Upper lobe of left lung (tissue), 6 donors: Measurements from ENCODE around the gene SOHLH2. TPM values are rescaled to one million over a fixed set of nuclear protein-coding genes. Genes with fewer than 3 reads are reported as not detected.

Source experiments
- ATAC-seq, 2 donors: fragments of 200-7000 bp; cut with Tn5 transposase; one replicate each; pipeline ENCODE4 v1.9.1; 2022; ENCODE audit warnings: mild to moderate bottlenecking in 2 of 2, moderate library complexity in 2 of 2; ENCODE audit not compliant: low FRiP score in 2 of 2
- DNase-seq, 2 donors: peaks; one replicate each; pipeline ENCODE4 v3.0.0-alpha.2; 2019 to 2020
- H3K27ac ChIP-seq, 4 donors: fragments of 200-600 bp; sonication (generic); one replicate each; pipeline ENCODE4 v1.5.1; 2016 to 2019
- H3K27me3 ChIP-seq, 4 donors: fragments of 200-600 bp; sonication (generic); one replicate each; pipeline ENCODE4 v1.5.1; 2017 to 2019
- H3K36me3 ChIP-seq, 4 donors: fragments of 200-600 bp; sonication (generic); one replicate each; pipeline ENCODE4 v1.5.1; 2016 to 2019
- H3K4me1 ChIP-seq, 4 donors: fragments of 200-600 bp; sonication (generic); one replicate each; pipeline ENCODE4 v1.5.1; 2018 to 2019
- H3K4me3 ChIP-seq, 4 donors: fragments of 200-600 bp; sonication (generic); one replicate each; pipeline ENCODE4 v1.5.1; 2017 to 2019; ENCODE audit warnings: mild to moderate bottlenecking in 2 of 4, moderate library complexity in 1 of 4
- H3K9me3 ChIP-seq, 4 donors: fragments of 200-600 bp; sonication (generic); one replicate each; pipeline ENCODE4 v1.5.1; 2018 to 2019
- CTCF ChIP-seq, 6 experiments: fragments of 450-650 bp in 4 of 6; fragments of 200-600 bp in 2 of 6; sonication (generic) in 2 of 6; IDR thresholded peaks; one replicate each; pipeline ENCODE4 v1.5.1; 2016 to 2019; ENCODE audit warnings: antibody characterized with exemption in 6 of 6
- EP300 ChIP-seq, 4 donors: sonication (generic); formaldehyde crosslinking; IDR thresholded peaks; one replicate each; pipeline ENCODE4 v1.5.1; 2017; ENCODE audit warnings: antibody characterized with exemption in 4 of 4, control low read depth in 2 of 4
- POLR2A ChIP-seq, 4 donors: fragments of 450-650 bp; IDR thresholded peaks; one replicate each; pipeline ENCODE4 v1.5.1; 2016 to 2017; ENCODE audit warnings: antibody characterized with exemption in 4 of 4, mild to moderate bottlenecking in 2 of 4
- POLR2AphosphoS5 ChIP-seq, 2 donors: sonication (generic); formaldehyde crosslinking; IDR thresholded peaks; one replicate each; pipeline ENCODE4 v1.5.1; 2017; ENCODE audit warnings: antibody characterized with exemption in 2 of 2
- WGBS, 2 donors: methylation state at CpG; one replicate each; pipeline ENCODE4 v1.1.5; 2017 to 2018; 5-methylcytosine and 5-hydroxymethylcytosine counted together
- total RNA-seq, 6 donors: library from RNA; depleted of rRNA in 4 of 6; stranded (reverse); fragments of >200 nt in 4 of 6; gene quantifications; one replicate each; pipeline versions ENCODE4 v1.1.0 to v1.2.1, GENCODE V29; 2016 to 2021
- donor health status: DM: no; HTN: no; CAD: no; lungs with moderate emphysema.
- donor health status: DM: no; HTN: yes; CAD: no; lungs with severe emphysema.

SOHLH2 gene
- total RNA-seq, 6 donors from 2014 or later: 0.11 TPM; not detected in 5

GRCh38 chr13:36143738-36144137 is 70.6 kb downstream of the SOHLH2 start:
- Histone ChIP-seq H3K4me1 (no peaks in the 10 kb centered on the region), H3K9me3 (peaks cover 0 to 4% (median 0%) of the 10 kb centered on the region in 4 donors), H3K27me3 (no peaks in the 10 kb centered on the region), H3K4me3 (no peak overlapping the region), H3K27ac (no peak overlapping the region), H3K36me3 (no peaks in the 10 kb centered on the region)
- no peak for DNase-seq
- no peak for ATAC-seq
- WGBS, 2 donors: 79 to 83% methylated on average over 2 of the region's 2 CpGs
- no peak for TF ChIP-seq POLR2AphosphoS5 (IDR thresholded peaks at IDR 0.05)
- no peak for TF ChIP-seq POLR2A (IDR thresholded peaks at IDR 0.05)
- no peak for TF ChIP-seq CTCF (IDR thresholded peaks at IDR 0.05)
- TF ChIP-seq EP300 (IDR thresholded peaks at IDR 0.05): no peak

GRCh38 chr13:36142735-36143134 is 71.6 kb downstream of the SOHLH2 start:
- Histone ChIP-seq H3K36me3 (no peaks in the 10 kb centered on the region), H3K4me3 (no peak overlapping the region), H3K27ac (no peak overlapping the region), H3K9me3 (peaks cover 0 to 4% (median 0%) of the 10 kb centered on the region in 4 donors), H3K27me3 (no peaks in the 10 kb centered on the region), H3K4me1 (no peaks in the 10 kb centered on the region)
- no peak for DNase-seq
- no peak for ATAC-seq
- TF ChIP-seq POLR2A (IDR thresholded peaks at IDR 0.05): no peak
- TF ChIP-seq CTCF (IDR thresholded peaks at IDR 0.05): no peak
- no peak for TF ChIP-seq POLR2AphosphoS5 (IDR thresholded peaks at IDR 0.05)
- TF ChIP-seq EP300 (IDR thresholded peaks at IDR 0.05): no peak

- H3K27me3 ChIP-seq: peaks cover 0 to 6% (median 0%) of the 10 kb centered on the region in 4 donors
- no peak for TF ChIP-seq POLR2AphosphoS5 (IDR thresholded peaks at IDR 0.05)
- TF ChIP-seq CTCF (IDR thresholded peaks at IDR 0.05): no peak
- TF ChIP-seq POLR2A (IDR thresholded peaks at IDR 0.05): no peak
- TF ChIP-seq EP300 (IDR thresholded peaks at IDR 0.05): no peak
- no peak for DNase-seq
- no peak for ATAC-seq
- no peaks in the 10 kb centered on the region for H3K36me3 ChIP-seq
- peaks cover 0 to 10% (median 2%) of the 10 kb centered on the region in 4 donors for H3K4me1 ChIP-seq
- no peak overlapping the region for H3K27ac ChIP-seq
- WGBS, 2 donors: 44 to 60% methylated on average over 2 of the region's 2 CpGs
- H3K4me3 ChIP-seq: no peak overlapping the region
- H3K9me3 ChIP-seq: no peaks in the 10 kb centered on the region
Measured at GRCh38 chr13:36135876-36136275, 78.5 kb downstream of the SOHLH2 start.

- H3K27ac ChIP-seq: no peak overlapping the region
- ATAC-seq (no peak), DNase-seq (no peak)
- H3K4me3 ChIP-seq: no peak overlapping the region
- TF ChIP-seq CTCF (IDR thresholded peaks at IDR 0.05): no peak
- no peak for TF ChIP-seq POLR2AphosphoS5 (IDR thresholded peaks at IDR 0.05)
- TF ChIP-seq POLR2A (IDR thresholded peaks at IDR 0.05): no peak
- 29 to 65% methylated on average over 1 of the region's 1 CpG for WGBS, 2 donors
- H3K4me1 ChIP-seq: peaks cover 0 to 18% (median 2%) of the 10 kb centered on the region in 4 donors
- H3K36me3 ChIP-seq: no peaks in the 10 kb centered on the region
- H3K27me3 ChIP-seq: peaks cover 0 to 8% (median 1%) of the 10 kb centered on the region in 4 donors
- H3K9me3 ChIP-seq: no peaks in the 10 kb centered on the region
Measured at GRCh38 chr13:36134632-36135031, 79.7 kb downstream of the SOHLH2 start.

GRCh38 chr13:36133950-36134626 is 80.3 kb downstream of the SOHLH2 start:
- 66 to 68% methylated on average over 5 of the region's 5 CpGs for WGBS, 2 donors
- Histone ChIP-seq H3K27ac (no peak overlapping the region), H3K4me3 (no peak overlapping the region), H3K36me3 (no peaks in the 10 kb centered on the region), H3K9me3 (no peaks in the 10 kb centered on the region), H3K27me3 (peaks cover 0 to 8% (median 1%) of the 10 kb centered on the region in 4 donors), H3K4me1 (peaks cover 0 to 18% (median 2%) of the 10 kb centered on the region in 4 donors)
- ATAC-seq: no peak
- DNase-seq: no peak
- TF ChIP-seq CTCF (IDR thresholded peaks at IDR 0.05) (no peak), POLR2AphosphoS5 (IDR thresholded peaks at IDR 0.05) (no peak), EP300 (IDR thresholded peaks at IDR 0.05) (no peak), POLR2A (IDR thresholded peaks at IDR 0.05) (no peak)
